GM11168 (cell line): ENCODE measurements around the gene SLC5A5.

ENCODE experiments used
- in situ Hi-C: fragments of 300-500 bp; cut with MboI; formaldehyde crosslinking; loops from one replicate; pipeline ENCODE4 v1.12.0; 2022; ENCODE audit warnings: low sequenced_read_pairs; ENCODE audit not compliant: unreplicated experiment

Gene SLC5A5

DNA sequence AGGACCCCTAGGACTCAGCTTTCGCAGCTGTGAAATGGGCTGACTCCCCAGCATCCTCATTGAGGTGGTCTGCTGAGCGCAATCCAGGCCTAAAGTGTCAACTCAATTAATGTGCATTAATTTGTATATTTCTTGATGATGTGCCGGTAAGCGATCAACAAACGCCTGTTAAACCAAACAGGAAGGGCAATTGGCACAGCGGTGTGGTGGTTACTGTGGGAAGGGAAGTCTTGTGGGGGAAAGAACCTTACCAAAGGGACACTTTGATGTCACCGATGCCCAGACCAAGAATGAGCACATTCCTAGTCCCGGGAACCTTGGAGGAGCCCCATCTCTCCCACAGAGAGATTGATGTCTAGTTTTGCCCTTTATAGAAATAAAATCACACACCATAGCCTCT lies 25.6 kb upstream of the SLC5A5 start:
- in situ Hi-C loops = no loop called here

DNA sequence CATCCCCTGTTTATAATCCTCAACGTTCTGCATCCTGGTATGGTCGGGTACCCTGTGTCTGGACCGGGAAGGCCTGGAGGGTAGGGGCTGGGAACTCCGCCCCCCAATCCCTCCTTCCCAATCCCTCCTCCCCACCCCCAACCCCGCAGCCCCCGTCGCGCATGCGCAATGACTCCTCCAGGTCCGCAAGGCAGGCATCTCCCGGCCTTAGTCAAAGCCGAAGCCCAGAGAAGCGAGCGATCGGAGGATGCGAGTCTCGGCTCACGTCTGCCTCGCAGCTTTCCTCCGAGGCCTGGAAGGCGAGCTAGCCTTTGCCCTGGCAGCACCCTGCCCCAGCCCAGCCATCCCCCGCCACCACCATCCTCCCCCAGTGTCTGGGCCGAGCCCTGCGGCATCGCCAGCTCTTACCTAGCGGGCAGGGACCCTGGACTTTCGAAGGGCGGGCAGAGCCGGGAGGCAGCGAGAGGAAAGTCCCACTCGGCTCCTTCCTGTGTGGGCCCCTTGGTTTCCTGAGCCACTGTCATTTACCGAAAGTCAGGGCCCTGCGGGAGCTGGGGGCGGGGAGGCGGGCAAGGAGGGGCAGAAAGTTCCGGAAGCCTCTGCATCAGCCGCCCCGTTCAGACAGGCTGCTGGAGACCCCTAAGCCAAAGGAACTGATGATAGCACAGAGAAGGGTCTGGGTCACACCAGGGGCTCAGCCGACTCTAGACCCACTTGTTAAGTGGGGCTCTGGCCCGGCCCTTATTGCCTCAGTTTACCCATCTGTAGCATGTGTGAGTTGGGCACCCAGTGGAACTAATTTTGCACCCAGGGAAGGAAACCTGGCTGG lies 24.0 kb upstream of the SLC5A5 start, which contains the start of gene JAK3:
JAK3 (minus strand) TSS at position 445 of the 829 bp plus-strand sequence. CDS start 3,565 bp downstream, outside the sequence.
- in situ Hi-C loops = no loop called here

DNA sequence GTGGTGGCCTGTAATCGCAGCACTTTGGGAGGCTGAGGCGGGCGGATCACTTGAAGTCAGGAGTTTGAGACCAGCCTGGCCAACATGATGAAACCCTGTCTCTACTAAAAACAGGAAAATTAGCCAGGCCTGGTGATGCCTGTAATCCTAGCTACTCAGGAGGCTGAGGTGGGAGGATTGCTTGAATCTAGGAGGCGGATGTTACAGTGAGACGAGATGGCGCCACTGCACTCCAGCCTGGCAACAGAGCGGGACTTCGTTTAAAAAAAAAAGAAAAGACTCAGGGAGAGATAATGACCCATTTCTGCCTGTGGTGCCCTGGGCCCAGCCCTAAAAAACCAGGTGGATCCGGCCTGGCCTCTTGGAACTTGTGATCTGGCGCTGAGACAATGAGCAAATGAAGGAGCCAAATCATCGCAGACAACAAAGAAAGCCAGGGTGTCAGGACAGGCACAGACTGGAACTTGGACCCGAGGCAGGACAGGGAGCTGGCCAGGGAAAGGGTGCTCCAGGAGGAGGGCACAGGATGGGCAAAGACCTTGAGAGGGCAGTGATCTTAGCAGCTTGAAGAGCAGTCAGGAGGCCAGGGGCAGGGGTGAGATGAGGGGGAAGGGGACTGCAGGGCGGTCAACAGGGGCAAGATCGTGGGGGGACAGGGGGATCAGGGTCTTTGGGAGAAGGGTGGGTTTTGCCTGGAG lies 23.0 kb upstream of the SLC5A5 start:
- in situ Hi-C loops = no loop called here

DNA sequence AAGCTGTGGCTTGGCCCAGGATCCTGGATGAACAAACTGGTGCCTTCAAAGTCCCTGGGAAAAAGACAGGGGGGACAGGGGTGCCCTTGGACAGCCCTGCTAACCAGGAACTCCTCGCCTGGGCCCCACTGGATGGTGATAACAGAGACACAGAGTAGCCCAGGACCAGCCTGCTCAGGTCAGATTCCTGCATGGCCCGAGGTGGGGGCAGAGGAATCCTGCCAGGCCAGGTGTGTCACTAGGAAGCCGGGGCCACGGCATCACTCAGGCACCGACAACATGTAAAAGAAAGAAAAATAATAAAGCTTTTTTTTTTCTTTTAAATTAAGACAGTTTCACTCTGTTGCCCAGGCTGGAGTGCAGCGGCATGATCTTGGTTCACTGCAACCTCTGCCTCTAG lies 17.7 kb upstream of the SLC5A5 start:
- in situ Hi-C loops = loop anchor here (10.0 kb wide), 1 partner anchor 139 kb away; the partner anchor contains the start of gene MAP1S

DNA sequence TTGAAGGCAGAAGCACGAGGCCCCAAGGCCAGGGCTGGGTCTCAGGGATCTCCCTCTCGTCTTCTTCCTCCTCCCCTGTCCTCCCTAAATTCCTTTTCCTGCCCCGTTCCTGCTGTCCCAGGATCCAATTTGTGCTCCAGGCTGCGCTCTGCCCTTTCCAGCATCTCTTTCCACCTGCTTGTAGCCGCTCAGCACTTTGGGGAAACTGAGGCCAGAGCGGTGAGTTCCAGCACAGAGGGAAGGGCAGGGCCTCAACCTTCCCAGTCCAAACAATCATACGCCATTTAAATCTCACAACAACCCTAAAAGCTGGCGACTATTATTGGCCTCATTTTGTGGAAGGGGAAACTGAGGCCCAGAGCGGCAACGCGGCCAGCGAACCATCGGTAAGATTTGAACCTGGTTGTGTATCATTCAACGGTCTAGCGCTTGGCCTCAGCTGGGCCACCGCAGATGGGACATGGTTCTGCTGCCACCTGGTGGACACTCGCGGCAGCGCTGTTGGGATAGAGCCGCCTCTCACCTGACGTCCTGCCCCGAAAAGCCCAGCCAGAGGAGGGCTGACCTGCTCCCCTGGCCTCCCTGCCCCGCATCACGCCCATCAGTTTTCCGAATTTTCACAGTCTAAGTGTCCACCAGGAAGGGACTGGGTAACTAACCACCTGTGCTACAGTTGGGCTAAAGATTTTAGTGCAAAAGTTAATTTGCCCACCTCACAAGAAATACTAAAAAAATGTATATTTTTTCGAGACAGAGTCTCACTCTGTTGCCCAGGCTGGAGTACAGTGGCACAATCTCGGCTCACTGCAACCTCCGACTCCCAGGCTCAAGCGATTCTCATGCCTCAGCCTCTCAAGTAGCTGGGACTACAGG lies 16.2 kb upstream of the SLC5A5 start:
- in situ Hi-C loops = loop anchor here (5.0 to 10.0 kb wide), 3 partner anchors 72 to 141 kb away; partner anchors contain the start of gene MAP1S

DNA sequence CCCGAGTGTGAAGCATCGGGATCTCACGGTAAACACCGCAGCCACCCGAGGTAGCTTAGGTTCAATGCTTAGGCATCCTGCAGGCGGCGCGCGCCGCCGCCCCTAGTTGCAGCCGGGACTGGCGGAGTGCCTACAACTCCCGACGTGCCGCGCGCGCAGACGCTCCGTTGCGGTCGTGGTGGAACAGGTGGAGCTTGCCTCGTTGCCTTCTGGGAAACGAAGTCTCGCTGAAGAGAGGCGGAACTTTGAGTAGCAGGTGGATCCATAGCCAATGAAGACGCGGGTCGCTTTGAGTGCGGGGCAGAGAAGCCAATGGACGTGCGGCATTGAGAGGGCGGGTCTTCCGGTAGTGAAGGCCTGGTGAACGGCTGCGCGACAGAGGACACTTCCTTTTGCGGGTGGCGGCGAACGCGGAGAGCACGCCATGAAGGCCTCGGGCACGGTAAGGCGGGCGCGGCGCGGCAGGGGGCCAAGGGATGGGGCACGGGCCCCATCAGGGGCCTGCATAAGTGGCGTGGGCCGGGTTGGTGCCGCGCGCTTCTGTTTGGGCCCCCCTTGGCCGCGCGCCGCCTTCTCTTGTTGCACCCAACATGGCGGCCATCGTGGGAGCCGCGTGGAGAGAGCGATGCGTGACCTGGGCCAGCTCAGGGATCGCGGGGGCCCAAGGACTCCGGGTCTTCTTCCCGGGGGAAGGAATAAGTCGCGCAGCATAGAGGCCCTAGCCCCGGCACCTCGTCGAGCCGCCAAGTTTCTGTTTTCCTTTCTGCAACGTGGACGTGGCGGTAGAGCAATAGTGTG lies 12.0 kb upstream of the SLC5A5 start, which contains the start of gene RPL18A:
RPL18A (plus strand) TSS at position 378 of the 798 bp plus-strand sequence; CDS start at position 425, 47 bp downstream.
- in situ Hi-C loops = loop anchor here (5.0 to 10.0 kb wide), 3 partner anchors 68 to 145 kb away; partner anchors contain the start of gene MAP1S

DNA sequence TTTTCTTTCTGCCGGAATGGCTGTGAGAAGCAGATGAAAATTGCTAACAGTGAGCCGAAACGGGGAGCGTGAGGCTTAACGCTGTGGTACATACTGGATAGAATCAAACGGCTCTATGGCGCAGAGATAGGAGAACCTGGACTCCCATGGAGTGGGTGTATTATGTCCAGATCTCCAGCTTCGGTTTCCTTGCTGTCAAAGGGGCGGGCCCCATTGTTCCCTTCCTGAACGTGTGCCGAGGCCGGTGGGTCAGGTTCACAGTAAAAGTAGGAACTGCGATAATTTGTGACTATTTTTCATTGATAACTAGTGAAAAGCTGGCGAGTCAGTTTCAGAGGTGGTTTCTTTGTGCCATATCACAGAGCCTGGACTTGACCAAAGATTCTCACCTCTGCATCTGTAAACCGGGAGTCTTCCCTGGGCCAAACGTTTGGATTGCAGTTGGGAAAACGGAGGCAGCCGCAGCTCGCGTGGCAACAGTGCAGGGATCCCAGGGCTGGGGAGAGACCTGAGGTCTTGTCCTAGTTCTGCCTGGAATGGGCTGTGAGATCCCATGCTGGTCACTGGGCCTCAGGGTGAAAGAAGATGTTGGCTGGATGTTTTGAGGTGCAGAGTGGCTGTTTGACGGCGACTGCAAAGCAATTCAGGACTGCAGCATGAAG lies 11.3 kb upstream of the SLC5A5 start:
- in situ Hi-C loops = no loop called here

DNA sequence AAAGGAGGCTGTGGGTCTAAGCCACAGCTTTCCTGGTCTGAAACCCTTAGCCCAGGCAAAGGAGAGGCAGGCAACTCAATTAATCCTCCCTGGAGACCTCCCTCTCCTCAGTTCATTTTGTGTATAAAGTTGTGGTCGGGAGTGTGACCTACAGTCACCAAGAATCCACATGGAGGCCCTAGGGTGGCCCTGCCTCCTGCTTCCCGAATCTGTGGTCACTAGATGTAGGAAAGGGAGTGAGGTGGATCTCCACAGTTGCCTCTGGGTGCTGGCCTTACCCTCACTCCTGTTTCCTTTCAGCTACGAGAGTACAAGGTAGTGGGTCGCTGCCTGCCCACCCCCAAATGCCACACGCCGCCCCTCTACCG lies 10.8 kb upstream of the SLC5A5 start:
- in situ Hi-C loops = no loop called here

DNA sequence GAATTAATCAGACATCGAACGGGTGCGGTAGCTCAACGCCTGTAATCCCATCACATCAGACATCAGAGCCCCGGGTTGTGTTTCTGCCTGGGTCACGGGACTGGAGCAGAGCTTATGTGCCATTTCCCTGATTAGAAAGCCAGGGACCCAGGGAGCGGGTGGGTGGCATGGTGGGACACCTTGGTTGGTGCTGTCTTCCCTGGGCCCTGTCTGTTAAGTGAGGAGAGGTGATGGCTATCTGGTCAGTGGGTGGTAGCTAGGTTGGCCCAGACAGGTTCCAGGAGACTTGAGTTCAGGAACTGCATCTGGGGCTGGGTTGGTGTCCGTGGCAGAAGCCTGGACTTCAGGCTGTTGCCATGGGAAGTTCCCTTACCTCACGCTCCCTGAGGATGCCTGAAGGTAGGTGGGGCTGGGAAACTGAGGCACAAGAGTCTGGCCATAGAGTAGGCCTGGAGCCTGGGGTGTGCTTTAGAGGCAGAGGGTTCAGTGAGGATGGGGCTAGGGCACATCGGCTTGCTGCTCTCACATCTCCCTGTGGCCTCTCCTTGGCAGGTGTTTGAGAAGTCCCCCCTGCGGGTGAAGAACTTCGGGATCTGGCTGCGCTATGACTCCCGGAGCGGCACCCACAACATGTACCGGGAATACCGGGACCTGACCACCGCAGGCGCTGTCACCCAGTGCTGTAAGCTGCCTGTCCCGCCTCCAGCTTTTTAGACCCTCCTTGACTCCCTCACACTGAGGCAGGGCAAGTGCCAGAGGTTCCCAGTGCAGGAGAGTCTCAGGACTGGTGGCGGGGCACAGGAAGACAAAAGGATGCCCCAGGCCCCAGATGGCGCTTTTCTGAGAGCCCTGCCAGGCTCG lies 10.0 kb upstream of the SLC5A5 start:
- in situ Hi-C loops = no loop called here

DNA sequence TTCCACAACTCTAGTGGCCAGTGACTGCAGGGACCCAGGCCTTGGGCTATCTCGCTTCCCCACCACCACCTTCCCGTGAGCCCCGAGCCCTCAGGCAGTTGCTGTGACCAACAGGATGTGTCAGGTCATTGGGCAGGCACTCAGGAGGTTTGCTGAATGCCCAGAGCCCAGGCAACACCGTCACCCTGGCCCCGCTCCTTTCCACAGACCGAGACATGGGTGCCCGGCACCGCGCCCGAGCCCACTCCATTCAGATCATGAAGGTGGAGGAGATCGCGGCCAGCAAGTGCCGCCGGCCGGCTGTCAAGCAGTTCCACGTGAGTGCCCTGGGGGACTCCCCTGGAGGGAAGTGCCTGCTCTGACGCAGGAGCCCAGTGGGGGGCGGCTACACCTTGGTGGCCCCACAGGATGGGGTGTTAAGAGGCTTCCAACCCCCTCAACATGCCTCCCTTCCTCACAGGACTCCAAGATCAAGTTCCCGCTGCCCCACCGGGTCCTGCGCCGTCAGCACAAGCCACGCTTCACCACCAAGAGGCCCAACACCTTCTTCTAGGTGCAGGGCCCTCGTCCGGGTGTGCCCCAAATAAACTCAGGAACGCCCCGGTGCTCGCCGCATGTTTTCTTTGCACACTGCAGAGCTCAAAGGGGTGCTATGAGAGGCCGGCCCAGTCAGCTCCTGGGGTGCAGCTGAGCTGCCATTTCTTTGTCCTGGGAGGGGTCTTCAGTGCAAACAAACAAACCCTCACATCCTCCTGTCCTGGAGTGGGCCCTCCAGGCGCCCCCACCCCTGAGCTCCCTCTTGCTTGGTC lies 8.8 kb upstream of the SLC5A5 start:
- in situ Hi-C loops = no loop called here

DNA sequence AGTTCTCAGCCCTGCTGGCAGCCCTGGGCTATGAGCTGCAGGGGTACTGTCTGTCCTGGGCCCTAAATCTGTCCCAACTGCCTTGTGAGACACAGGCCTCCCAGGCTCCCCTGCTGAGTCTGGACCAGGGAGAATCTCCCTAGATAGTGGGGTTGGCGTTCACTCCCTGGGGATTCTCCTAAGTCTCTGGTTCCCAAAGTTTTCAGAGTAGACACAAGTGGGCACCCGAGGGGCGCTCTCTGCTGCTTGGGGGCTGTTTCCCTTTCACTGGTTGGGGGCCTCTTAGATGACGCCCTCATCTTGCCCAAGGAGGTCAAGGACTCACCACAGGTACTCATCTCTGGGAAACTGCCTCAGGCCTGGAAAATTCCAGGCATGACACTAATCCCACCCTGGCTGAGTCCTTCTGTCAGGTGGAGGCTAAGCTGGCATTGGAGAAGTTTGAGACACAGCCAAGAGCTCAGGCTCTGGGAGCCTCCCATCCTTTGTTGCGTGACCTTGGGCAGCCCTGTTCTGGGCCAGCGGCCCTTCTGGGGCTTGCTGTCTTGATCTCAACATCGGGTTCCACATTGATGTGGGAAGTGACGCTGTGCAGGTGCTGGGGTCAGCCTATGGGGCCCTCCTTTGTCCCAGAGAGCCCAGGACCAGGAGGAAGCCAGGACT lies 8.1 kb upstream of the SLC5A5 start:
- in situ Hi-C loops = no loop called here

DNA sequence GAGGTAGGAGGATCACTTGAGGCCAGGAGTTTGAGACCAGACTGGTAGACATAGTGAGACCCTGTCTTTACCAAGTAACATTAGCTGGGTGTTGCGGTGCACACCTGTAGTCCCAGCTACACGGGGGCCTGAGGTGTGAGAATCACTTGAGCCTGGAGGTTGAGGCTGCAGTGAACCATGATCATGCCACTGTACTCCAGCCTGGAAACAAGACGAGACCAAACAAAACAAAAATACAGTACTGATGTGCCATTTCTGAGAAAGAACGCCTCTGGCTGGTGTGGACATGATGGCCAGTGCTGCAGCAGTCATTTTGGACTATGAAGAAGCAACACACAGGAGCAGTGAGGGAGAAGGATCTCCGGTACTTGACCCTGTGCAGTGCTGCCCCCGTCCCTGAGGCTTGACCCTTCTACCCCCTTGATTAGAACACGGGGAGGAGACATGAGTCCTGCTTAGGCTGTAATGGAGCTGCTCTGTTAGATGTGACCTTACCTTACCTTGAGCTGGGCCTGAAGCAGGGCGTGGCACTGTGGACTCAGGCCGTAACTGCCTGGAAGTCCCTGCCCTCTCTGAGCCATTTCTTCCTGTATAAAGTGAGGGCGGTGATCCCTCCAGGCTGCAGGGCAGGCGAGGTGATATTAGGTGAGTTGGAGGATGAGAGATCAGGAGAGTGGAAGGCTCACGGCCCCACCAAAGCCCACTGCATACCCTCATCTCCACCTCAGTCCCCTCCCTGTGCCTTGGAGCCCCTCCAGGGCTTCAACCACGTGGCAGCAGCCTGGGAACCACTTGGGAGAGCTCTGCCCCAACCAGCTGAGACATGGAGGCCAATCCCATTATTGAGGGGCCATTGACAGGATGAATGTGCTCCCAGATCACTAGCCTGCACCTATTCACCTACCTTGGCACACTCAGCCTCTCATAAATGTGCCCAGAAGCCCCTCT lies 6.1 kb upstream of the SLC5A5 start:
- in situ Hi-C loops = no loop called here

DNA sequence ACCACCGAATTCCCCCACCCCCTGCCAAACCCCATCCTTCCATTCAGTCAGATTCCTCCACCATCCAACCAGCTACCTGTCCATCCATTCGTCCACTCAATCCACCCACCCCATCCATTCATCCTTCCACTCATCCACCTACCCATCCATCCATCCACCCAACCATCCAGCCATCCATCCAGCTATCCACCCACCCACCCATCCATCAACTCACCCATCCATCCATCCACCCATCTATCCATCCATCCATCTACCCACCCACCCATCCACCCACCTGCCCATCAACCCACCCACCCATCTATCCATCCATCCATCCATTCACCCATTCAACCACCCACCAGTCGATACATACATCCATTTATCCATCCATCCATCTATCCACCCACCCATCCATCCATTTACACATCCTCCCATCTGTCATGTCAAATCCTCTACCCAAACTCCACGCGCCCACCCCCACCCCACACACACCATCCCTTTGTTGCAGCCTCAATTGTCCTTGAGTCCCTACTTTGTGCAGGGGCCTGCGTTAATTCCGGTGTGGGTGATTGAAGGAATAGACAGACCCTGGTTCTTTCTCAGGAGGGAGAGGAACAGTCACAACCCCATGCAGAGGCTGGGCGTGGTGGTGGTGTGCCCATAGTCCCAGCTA lies 5.3 kb upstream of the SLC5A5 start:
- in situ Hi-C loops = no loop called here

DNA sequence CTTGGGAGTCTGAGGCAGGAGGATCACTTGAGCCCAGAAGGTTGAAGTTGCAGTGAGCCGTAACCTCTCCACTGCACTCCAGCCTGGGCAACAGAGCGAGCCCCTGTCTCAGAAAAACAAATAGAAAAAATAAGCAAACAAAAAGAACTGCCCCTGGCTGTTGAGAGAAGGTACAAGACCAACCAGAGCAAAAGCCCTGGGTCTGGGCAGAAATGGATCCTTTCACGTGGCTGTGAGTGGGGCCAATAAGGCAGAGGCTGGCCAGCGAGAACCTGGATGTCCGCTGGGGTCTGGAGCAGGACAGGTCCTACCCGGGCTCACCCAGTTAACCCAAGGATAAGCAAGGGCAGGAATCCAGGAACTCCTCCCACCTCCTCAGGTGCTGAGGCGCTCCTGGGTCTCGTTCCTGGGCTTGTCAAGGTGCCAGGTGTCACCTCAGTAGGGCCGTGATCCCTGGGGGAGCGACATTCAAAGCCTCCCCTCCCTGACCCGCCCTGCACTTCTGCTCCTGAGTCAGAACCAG lies 4.7 kb upstream of the SLC5A5 start:
- in situ Hi-C loops = no loop called here

DNA sequence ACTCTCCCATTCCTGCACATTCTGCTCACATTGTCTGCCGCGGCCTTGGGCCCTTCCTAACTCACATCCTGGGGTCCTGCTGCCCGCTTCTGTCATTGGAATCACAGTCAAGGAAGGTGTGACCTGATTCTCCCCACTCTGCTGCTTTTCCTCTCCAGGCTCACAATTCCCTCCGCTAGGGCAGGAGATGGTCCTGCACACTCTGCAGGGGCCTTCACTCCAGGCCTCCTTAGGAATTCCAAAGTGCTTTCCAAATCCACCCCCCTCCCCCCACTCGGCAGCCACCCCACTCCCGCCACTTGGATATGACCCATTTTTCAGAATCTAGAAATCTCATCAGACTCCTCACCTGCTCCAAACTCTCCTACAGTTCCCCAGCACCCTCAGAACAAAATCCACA lies 3.1 kb upstream of the SLC5A5 start:
- in situ Hi-C loops = no loop called here
